ENCODE data around the gene EGR1. TPM values are rescaled to one million over a fixed set of nuclear protein-coding genes. Genes with fewer than 3 reads are reported as not detected.

EGR1 gene
- total RNA-seq, 4 donors from 2014 or later: 12.0 to 37.3 (median 15.6) TPM

- TF ChIP-seq CTCF (IDR thresholded peaks at IDR 0.05) (no peak), POLR2A (IDR thresholded peaks at IDR 0.05) (no peak), EP300 (IDR thresholded peaks at IDR 0.05) (no peak), POLR2AphosphoS5 (IDR thresholded peaks at IDR 0.05) (no peak)
- H3K27me3 ChIP-seq: no peaks in the 10 kb centered on the region
- no peak overlapping the region for H3K27ac ChIP-seq
- no peak for ATAC-seq
- 31 to 50% methylated on average over 4 of the region's 4 CpGs for WGBS, 2 donors (ENCODE audit: low coverage in 1 of 2)
- no peaks in the 10 kb centered on the region for H3K9me3 ChIP-seq
- no peak overlapping the region for H3K4me3 ChIP-seq
- peaks cover 0 to 27% (median 3%) of the 10 kb centered on the region in 3 donors for H3K4me1 ChIP-seq
- H3K36me3 ChIP-seq: no peaks in the 10 kb centered on the region
Observed at GRCh38 chr5:138498376-138498775, 33.1 kb downstream of the EGR1 start.

DNA sequence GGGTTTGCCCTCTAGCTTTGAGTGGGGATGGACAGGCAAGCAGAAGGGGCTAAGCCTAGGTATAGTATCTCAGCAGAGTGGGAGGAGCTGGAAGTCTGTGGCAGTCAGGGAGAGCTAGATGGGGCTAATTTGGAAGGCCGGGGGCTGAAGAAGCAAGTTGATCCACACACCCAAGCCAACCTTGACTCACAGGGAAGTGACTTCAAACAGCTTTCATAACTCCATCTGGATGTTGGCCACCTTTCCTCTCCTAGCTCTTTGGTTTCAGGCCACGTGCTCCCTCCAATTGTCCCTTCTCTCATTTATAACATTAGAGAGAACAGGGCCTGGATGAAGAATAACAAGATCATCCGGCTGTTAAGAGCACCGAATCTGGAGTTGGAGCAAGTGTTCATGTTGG lies 36.8 kb downstream of the EGR1 start:
- no peak for TF ChIP-seq POLR2A (IDR thresholded peaks at IDR 0.05)
- no peak for TF ChIP-seq EP300 (IDR thresholded peaks at IDR 0.05)
- TF ChIP-seq POLR2AphosphoS5 (IDR thresholded peaks at IDR 0.05): no peak
- TF ChIP-seq CTCF (IDR thresholded peaks at IDR 0.05): no peak
- Histone ChIP-seq H3K36me3 (peaks cover 0 to 15% of the 10 kb centered on the region in 2 donors), H3K4me1 (peaks cover 3 to 45% (median 10%) of the 10 kb centered on the region in 3 donors), H3K9me3 (no peaks in the 10 kb centered on the region), H3K4me3 (no peak overlapping the region), H3K27me3 (no peaks in the 10 kb centered on the region), H3K27ac (peak overlapping the region in 3 of 4 donors; percentile 30 to 65 (median 54))
- peak; percentile 30 for ATAC-seq
- 21 to 47% methylated on average over 2 to 4 of the region's 4 CpGs for WGBS, 2 donors (ENCODE audit: low coverage in 1 of 2)

- peaks cover 3 to 45% (median 10%) of the 10 kb centered on the region in 3 donors for H3K4me1 ChIP-seq
- no peak overlapping the region for H3K4me3 ChIP-seq
- peaks cover 0 to 19% of the 10 kb centered on the region in 2 donors for H3K36me3 ChIP-seq
- no peak for TF ChIP-seq EP300 (IDR thresholded peaks at IDR 0.05)
- TF ChIP-seq POLR2AphosphoS5 (IDR thresholded peaks at IDR 0.05): no peak
- no peak for TF ChIP-seq CTCF (IDR thresholded peaks at IDR 0.05)
- H3K9me3 ChIP-seq: no peaks in the 10 kb centered on the region
- WGBS, 2 donors (ENCODE audit: low coverage in 1 of 2): 62 to 80% methylated on average over 2 of the region's 11 CpGs
- ATAC-seq: no peak
- H3K27ac ChIP-seq: peak overlapping the region in 3 of 4 donors; percentile 30 to 65 (median 54)
- no peaks in the 10 kb centered on the region for H3K27me3 ChIP-seq
Observed at GRCh38 chr5:138502521-138502920, 37.2 kb downstream of the EGR1 start.

DNA sequence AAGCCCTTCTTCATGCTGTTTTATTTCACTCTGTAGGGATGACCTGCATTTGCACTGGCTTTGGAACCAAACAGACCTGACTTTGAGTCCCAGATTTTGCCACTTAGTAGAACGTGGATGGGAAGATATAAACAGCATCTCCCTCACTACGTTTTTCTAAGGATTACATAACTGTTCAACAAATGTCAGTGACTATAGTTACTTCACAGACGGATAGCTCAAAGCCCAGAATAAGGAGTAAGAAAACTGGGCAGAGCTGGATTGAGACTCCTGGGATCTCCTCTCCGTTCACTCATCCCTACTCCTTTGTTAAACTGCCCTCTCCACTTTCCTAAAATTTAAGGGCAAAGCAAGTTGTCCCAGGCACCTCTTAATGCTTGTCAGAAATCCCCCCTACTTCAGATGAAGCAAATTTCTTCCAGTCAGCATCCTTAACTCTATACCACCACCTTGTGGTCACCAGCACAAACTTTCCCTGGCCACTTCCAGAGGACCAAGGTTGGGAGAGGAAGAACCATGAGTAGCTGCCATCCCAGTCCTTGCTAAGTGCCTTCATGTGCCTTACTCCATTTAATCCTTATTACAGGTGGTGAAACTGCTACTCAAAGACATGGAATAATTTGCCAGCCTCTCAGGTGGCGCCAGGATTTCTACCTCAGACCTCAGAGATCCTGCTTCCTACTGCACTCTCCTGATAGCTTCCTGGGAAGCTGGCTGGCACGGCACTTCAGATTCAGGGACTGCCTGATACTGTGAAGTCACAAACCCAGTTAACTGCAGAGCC lies 38.4 kb downstream of the EGR1 start:
- TF ChIP-seq POLR2AphosphoS5 (IDR thresholded peaks at IDR 0.05) (peak; percentile 38), CTCF (IDR thresholded peaks at IDR 0.05) (peak in 3 of 4 experiments; percentile 79 to 87 (median 81)), POLR2A (IDR thresholded peaks at IDR 0.05) (no peak), EP300 (IDR thresholded peaks at IDR 0.05) (no peak)
- Histone ChIP-seq H3K4me3 (no peak overlapping the region), H3K27me3 (no peaks in the 10 kb centered on the region), H3K27ac (peak overlapping the region; percentile 15 to 75 (median 58)), H3K9me3 (no peaks in the 10 kb centered on the region), H3K36me3 (peaks cover 5 to 30% of the 10 kb centered on the region in 2 donors), H3K4me1 (peaks cover 3 to 45% (median 10%) of the 10 kb centered on the region in 3 donors)
- ATAC-seq: peak; percentile 76
- 10 to 24% methylated on average over 5 to 6 of the region's 6 CpGs for WGBS, 2 donors (ENCODE audit: low coverage in 1 of 2)

- H3K36me3 ChIP-seq: peaks cover 5 to 42% of the 10 kb centered on the region in 2 donors
- TF ChIP-seq POLR2AphosphoS5 (IDR thresholded peaks at IDR 0.05) (peak; percentile 40), CTCF (IDR thresholded peaks at IDR 0.05) (no peak), EP300 (IDR thresholded peaks at IDR 0.05) (no peak)
- 49 to 50% methylated on average over 1 to 2 of the region's 4 CpGs for WGBS, 2 donors (ENCODE audit: low coverage in 1 of 2)
- peaks cover 3 to 45% (median 10%) of the 10 kb centered on the region in 3 donors for H3K4me1 ChIP-seq
- peak overlapping the region in 3 of 4 donors; percentile 52 to 67 (median 65) for H3K27ac ChIP-seq
- H3K4me3 ChIP-seq: no peak overlapping the region
- H3K9me3 ChIP-seq: no peaks in the 10 kb centered on the region
- H3K27me3 ChIP-seq: no peaks in the 10 kb centered on the region
- peak; percentile 53 for ATAC-seq
Observed at GRCh38 chr5:138504799-138505198, 39.5 kb downstream of the EGR1 start.
